ENCODE data around the gene SPRYD3. TPM values are rescaled to one million over a fixed set of nuclear protein-coding genes. Genes with fewer than 3 reads are reported as not detected.

The SPRYD3 gene
- total RNA-seq, 1 experiment from 2014 or later: 12.9 TPM

GRCh38 chr12:53062011-53062961 is 16.9 kb downstream of the SPRYD3 start:
- peaks cover 24% of the 10 kb centered on the region for H3K4me1 Mint-ChIP-seq (ENCODE audit: low read depth, unreplicated experiment)
- intact Hi-C loops (cut with micrococcal nuclease; ENCODE audit: unreplicated experiment): no loop called here
- DNase-seq: no peak
- BruUV-seq (replicated peaks): no TSS peak
- H3K27ac Mint-ChIP-seq (ENCODE audit: unreplicated experiment): peak overlapping the region; percentile 61
- CTCF ChIA-PET: interaction anchor here (0.6 to 1.6 kb wide), 7 partner anchors 13 to 1170 kb away, joined by 3 to 7 read pairs (median 4); no protein-coding TSS in a partner anchor
- peaks cover 13% of the 10 kb centered on the region for H3K27me3 Mint-ChIP-seq (ENCODE audit: unreplicated experiment)
- H3K9me3 Mint-ChIP-seq (ENCODE audit: low read depth, unreplicated experiment): no peaks in the 10 kb centered on the region
- H3K4me3 Mint-ChIP-seq (ENCODE audit: low read depth, unreplicated experiment): no peak overlapping the region
- H3K36me3 Mint-ChIP-seq (ENCODE audit: insufficient read depth, unreplicated experiment): peaks cover 23% of the 10 kb centered on the region
- TF ChIP-seq CTCF (IDR thresholded peaks at IDR 0.05; ENCODE audit: unreplicated experiment): no peak

GRCh38 chr12:53061404-53062010 is 17.7 kb downstream of the SPRYD3 start:
- H3K4me1 Mint-ChIP-seq (ENCODE audit: low read depth, unreplicated experiment): peaks cover 22% of the 10 kb centered on the region
- no peaks in the 10 kb centered on the region for H3K9me3 Mint-ChIP-seq (ENCODE audit: low read depth, unreplicated experiment)
- intact Hi-C loops (cut with micrococcal nuclease; ENCODE audit: unreplicated experiment): no loop called here
- DNase-seq: peak; percentile 63
- peaks cover 23% of the 10 kb centered on the region for H3K36me3 Mint-ChIP-seq (ENCODE audit: insufficient read depth, unreplicated experiment)
- no TSS peak for BruUV-seq (replicated peaks)
- peak overlapping the region; percentile 61 for H3K27ac Mint-ChIP-seq (ENCODE audit: unreplicated experiment)
- TF ChIP-seq CTCF (IDR thresholded peaks at IDR 0.05; ENCODE audit: unreplicated experiment): no peak
- no peak overlapping the region for H3K4me3 Mint-ChIP-seq (ENCODE audit: low read depth, unreplicated experiment)
- CTCF ChIA-PET: interaction anchor here (0.6 to 1.6 kb wide), 7 partner anchors 13 to 1169 kb away, joined by 3 to 7 read pairs (median 4); no protein-coding TSS in a partner anchor
- H3K27me3 Mint-ChIP-seq (ENCODE audit: unreplicated experiment): peaks cover 21% of the 10 kb centered on the region

- Mint-ChIP-seq H3K4me1 (ENCODE audit: low read depth, unreplicated experiment) (peaks cover 16% of the 10 kb centered on the region), H3K27me3 (ENCODE audit: unreplicated experiment) (peaks cover 21% of the 10 kb centered on the region), H3K36me3 (ENCODE audit: insufficient read depth, unreplicated experiment) (peaks cover 16% of the 10 kb centered on the region), H3K9me3 (ENCODE audit: low read depth, unreplicated experiment) (no peaks in the 10 kb centered on the region), H3K4me3 (ENCODE audit: low read depth, unreplicated experiment) (no peak overlapping the region), H3K27ac (ENCODE audit: unreplicated experiment) (peak overlapping the region; percentile 61)
- no TSS peak for BruUV-seq (replicated peaks)
- no peak for TF ChIP-seq CTCF (IDR thresholded peaks at IDR 0.05; ENCODE audit: unreplicated experiment)
- CTCF ChIA-PET: interaction anchor here (1.1 to 1.6 kb wide), 2 partner anchors 12 to 39 kb away, joined by 3 to 6 read pairs; no protein-coding TSS in a partner anchor
- intact Hi-C loops (cut with micrococcal nuclease; ENCODE audit: unreplicated experiment): no loop called here
- no peak for DNase-seq
Measured at GRCh38 chr12:53060721-53061276, 18.4 kb downstream of the SPRYD3 start.

DNA sequence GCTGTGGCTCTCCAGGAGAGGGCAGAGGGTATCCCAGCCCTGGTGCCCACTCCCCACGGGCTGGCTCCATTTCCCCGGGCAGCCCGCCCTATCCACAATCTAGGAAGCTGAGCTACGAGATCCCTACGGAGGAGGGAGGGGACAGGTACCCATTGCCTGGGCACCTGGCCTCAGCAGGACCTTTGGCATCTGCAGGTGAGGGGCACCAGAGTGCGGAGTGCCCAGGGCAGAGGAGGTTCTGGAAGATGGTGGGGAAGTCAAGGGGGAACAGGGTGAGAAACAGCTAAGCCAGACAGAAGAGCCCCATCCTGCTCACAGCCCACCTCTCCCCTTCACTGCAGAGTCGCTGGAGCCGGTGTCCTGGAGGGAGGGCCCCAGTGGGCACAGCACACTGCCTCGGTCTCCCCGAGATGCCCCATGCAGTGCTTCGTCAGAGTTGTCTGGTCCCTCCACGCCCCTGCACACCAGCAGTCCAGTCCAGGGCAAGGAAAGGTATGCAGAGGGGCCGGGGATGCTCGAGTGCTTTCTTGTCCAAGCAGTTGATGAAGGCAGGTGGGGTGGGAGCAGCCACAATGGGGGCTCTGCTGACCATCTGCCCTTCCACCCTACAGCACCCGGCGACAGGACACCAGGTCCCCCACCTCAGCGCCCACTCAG is 19.0 kb downstream of the SPRYD3 start:
- H3K4me1 Mint-ChIP-seq (ENCODE audit: low read depth, unreplicated experiment): peaks cover 16% of the 10 kb centered on the region
- intact Hi-C loops (cut with micrococcal nuclease; ENCODE audit: unreplicated experiment): no loop called here
- no peak overlapping the region for H3K4me3 Mint-ChIP-seq (ENCODE audit: low read depth, unreplicated experiment)
- TF ChIP-seq CTCF (IDR thresholded peaks at IDR 0.05; ENCODE audit: unreplicated experiment): no peak
- H3K36me3 Mint-ChIP-seq (ENCODE audit: insufficient read depth, unreplicated experiment): peaks cover 20% of the 10 kb centered on the region
- H3K27ac Mint-ChIP-seq (ENCODE audit: unreplicated experiment): no peak overlapping the region
- H3K9me3 Mint-ChIP-seq (ENCODE audit: low read depth, unreplicated experiment): no peaks in the 10 kb centered on the region
- peaks cover 21% of the 10 kb centered on the region for H3K27me3 Mint-ChIP-seq (ENCODE audit: unreplicated experiment)
- BruUV-seq (replicated peaks): no TSS peak
- no peak for DNase-seq
- CTCF ChIA-PET: interaction anchor here (0.6 kb wide), 1 partner anchor 59 kb away, joined by 3 read pairs; no protein-coding TSS in a partner anchor

Data from Calu3 (cell line).